Common myeloid progenitor, CD34-positive (primary cell): ENCODE measurements around the gene LRRC23.
A peak's percentile ranks its signal among the peaks of the same experiment; 100 is the strongest.

Experiments used
- CTCF ChIA-PET: fragments of 350-600 bp; sonication (Branson Sonifier 250); formaldehyde crosslinking; loops from one replicate; lab custom pipeline; 2021; ENCODE audit warnings: antibody characterized with exemption; lab: Charles Lee
- POLR2A ChIA-PET: fragments of 350-600 bp; sonication (Branson Sonifier 250); formaldehyde crosslinking; loops from one replicate; lab custom pipeline; 2021; ENCODE audit warnings: antibody characterized with exemption; lab: Charles Lee
- DNase-seq, 3 donors: peaks; one replicate each; pipeline versions ENCODE4 v3.0.0 to v3.0.0-alpha.2; 2013
- H3K27ac ChIP-seq, 2 experiments: 1 replicate in 1 of 2; 2 replicates in 1 of 2; pipeline ENCODE4 v1.7.0; 2013; ENCODE audit warnings: inconsistent platforms in 2 of 2, low read length in 2 of 2, mild to moderate bottlenecking in 2 of 2, low read depth in 1 of 2, moderate library complexity in 1 of 2; ENCODE audit not compliant: severe bottlenecking in 2 of 2, insufficient read depth in 1 of 2, poor library complexity in 1 of 2
- H3K27me3 ChIP-seq, 5 experiments: replicated peaks in 2 of 5; 1 replicate in 3 of 5; 2 replicates in 2 of 5; pipeline versions ENCODE4 v1.6.1 to v1.7.0; 2013; ENCODE audit warnings: low read length in 4 of 5, mild to moderate bottlenecking in 2 of 5, moderate library complexity in 2 of 5, inconsistent platforms in 1 of 5; ENCODE audit not compliant: insufficient read depth in 5 of 5, control insufficient read depth in 4 of 5
- H3K36me3 ChIP-seq, 4 experiments: 1 replicate in 2 of 4; 2 replicates in 2 of 4; pipeline versions ENCODE4 v1.6.1 to v1.7.0; 2013; ENCODE audit warnings: low read length in 3 of 4, control low read depth in 1 of 4, mild to moderate bottlenecking in 1 of 4; ENCODE audit not compliant: control insufficient read depth in 4 of 4, insufficient read depth in 4 of 4
- H3K4me1 ChIP-seq, 4 experiments: 1 replicate in 3 of 4; 2 replicates in 1 of 4; pipeline versions ENCODE4 v1.6.1 to v1.7.1; 2013; ENCODE audit warnings: low read length in 3 of 4, mild to moderate bottlenecking in 3 of 4, control low read depth in 1 of 4, inconsistent platforms in 1 of 4, moderate library complexity in 1 of 4; ENCODE audit not compliant: control insufficient read depth in 4 of 4, insufficient read depth in 4 of 4; ENCODE audit errors: control extremely low read depth in 1 of 4
- H3K4me3 ChIP-seq, 7 experiments: 1 replicate in 4 of 7; 2 replicates in 3 of 7; pipeline versions ENCODE4 v1.5.1 to v1.7.0; 2013; ENCODE audit warnings: mild to moderate bottlenecking in 7 of 7, low read length in 6 of 7, moderate library complexity in 6 of 7, inconsistent platforms in 2 of 7, low read depth in 2 of 7, control low read depth in 1 of 7; ENCODE audit not compliant: insufficient read depth in 4 of 7, control insufficient read depth in 1 of 7; ENCODE audit errors: extremely low read depth in 1 of 7
- H3K9me3 ChIP-seq, 5 experiments: 1 replicate in 4 of 5; 2 replicates in 1 of 5; pipeline versions ENCODE4 v1.6.1 to v1.7.1; 2013; ENCODE audit warnings: low read length in 4 of 5, mild to moderate bottlenecking in 2 of 5, inconsistent platforms in 1 of 5, low read depth in 1 of 5, moderate library complexity in 1 of 5; ENCODE audit not compliant: control insufficient read depth in 4 of 5, insufficient read depth in 2 of 5; ENCODE audit errors: control extremely low read depth in 1 of 5
- WGBS: methylation state at CpG from one replicate; pipeline ENCODE4 v1.1.5; 2013; ENCODE audit not compliant: insufficient coverage; 5-methylcytosine and 5-hydroxymethylcytosine counted together

Gene LRRC23

DNA sequence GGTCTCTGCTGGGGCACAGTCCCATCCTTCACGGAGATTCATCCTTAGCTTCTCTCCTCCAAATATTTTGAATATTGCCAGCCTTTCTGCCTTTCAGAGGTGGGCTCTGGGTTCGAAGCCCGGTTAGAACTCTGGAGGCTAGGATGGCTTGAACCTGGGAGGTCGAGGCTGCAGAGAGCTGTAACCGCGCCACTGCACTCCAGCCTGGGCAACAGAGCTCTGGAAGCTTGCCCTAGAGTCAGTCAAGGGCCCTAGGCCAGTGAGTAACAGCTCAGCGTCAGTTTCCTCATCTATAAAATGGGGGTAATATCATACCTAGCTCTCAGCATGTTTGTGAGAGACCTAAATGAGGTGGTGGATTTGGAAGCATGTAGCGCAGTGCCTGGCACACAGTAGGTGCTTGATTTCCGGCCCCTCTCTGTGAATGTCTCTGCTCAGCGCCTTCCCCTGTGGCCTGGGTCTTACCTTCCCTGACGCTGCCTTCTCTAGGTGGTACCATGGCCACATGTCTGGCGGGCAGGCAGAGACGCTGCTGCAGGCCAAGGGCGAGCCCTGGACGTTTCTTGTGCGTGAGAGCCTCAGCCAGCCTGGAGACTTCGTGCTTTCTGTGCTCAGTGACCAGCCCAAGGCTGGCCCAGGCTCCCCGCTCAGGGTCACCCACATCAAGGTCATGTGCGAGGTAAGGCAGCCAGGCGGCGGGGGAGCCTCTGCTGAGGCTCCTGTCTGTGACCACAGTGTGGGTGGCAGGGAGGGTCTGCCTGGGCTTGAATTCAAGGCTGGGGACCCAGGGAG lies 49.9 kb downstream of the LRRC23 start:
- 80% methylated on average over 20 of the region's 21 CpGs for WGBS
- no peak for DNase-seq
- CTCF ChIA-PET, result interaction anchor here (1.1 to 13.5 kb wide), 3 partner anchors 8 to 10 kb away, joined by 6 to 441 read pairs (median 6); partner anchors contain the start of genes C12orf57, PTPN6 and RNU7-1
- POLR2A ChIA-PET, result no interaction called here
- Histone ChIP-seq H3K9me3 (no peaks in the 10 kb centered on the region), H3K36me3 (peaks cover 12 to 54% (median 35%) of the 10 kb centered on the region in 4 experiments), H3K4me3 (peak overlapping the region in 6 of 7 experiments; percentile 35 to 96 (median 89)), H3K27me3 (no peaks in the 10 kb centered on the region), H3K27ac (peak overlapping the region in 1 of 2 experiments; percentile 84), H3K4me1 (peaks cover 23 to 92% (median 90%) of the 10 kb centered on the region in 4 experiments)

DNA sequence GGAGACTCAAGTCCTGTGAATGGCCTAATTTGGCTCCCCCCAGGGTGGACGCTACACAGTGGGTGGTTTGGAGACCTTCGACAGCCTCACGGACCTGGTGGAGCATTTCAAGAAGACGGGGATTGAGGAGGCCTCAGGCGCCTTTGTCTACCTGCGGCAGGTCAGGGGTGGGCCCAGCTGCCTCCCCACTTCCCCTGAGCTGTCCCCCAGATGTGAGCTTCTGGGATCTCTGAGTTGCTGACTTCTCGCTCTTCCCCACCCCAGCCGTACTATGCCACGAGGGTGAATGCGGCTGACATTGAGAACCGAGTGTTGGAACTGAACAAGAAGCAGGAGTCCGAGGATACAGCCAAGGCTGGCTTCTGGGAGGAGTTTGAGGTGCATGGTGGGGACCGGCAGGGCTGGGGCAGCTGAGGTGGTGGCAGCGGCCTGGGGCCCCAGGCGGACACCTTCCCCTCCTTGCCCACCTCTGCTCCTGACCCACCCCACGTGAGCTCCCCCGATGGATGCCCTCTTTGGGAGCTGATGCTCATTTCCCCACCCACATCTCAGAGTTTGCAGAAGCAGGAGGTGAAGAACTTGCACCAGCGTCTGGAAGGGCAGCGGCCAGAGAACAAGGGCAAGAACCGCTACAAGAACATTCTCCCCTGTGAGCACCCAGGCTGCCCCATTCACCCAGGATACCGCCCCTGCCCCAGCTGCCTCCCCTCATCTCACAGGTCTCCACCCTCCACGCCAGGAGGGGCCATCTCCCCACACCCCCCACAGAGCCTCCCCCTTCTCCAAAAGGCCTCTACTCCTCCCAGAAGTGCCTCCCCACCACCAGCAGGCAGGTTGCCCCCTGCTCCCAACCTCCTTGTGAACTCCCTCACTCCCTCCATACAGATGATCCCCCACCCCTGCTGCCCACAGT lies 50.7 kb downstream of the LRRC23 start:
- H3K4me1 ChIP-seq, result peaks cover 19 to 95% (median 93%) of the 10 kb centered on the region in 4 experiments

DNA sequence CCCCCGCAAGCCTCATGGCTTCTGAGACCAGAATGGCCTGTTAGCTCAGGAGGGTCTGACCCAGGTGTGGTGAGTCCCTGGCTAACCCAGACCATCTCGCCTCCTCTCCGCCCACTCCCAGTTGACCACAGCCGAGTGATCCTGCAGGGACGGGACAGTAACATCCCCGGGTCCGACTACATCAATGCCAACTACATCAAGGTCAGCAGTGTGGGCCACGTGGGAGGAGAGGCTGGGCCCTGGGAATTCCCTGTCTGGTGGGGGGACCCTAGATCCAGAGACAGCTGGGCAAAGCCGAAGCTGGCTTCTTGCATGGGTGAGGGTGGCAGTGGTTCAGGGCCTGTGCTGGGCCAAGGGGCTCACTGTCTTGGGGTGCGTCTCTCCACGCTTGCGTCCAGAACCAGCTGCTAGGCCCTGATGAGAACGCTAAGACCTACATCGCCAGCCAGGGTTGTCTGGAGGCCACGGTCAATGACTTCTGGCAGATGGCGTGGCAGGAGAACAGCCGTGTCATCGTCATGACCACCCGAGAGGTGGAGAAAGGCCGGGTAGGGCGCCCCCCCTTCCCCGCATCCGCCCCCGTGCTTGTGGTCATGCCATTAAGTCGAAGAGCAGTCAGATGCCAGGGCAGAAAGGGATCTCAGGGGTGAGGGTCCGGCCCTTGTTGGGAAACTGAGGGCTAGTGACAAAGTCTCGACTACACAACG lies 51.6 kb downstream of the LRRC23 start:
- H3K4me3 ChIP-seq, result peak overlapping the region in 2 of 7 experiments; percentile 11 to 96
- peaks cover 16 to 96% (median 94%) of the 10 kb centered on the region in 4 experiments for H3K4me1 ChIP-seq
- WGBS, result 49% methylated on average over 28 of the region's 28 CpGs
- peaks cover 14 to 70% (median 47%) of the 10 kb centered on the region in 4 experiments for H3K36me3 ChIP-seq
- H3K27ac ChIP-seq, result peak overlapping the region in 1 of 2 experiments; percentile 2
- H3K27me3 ChIP-seq, result no peaks in the 10 kb centered on the region
- CTCF ChIA-PET, result interaction anchor here (0.9 to 13.5 kb wide), 5 partner anchors 9 to 87 kb away, joined by 3 to 441 read pairs (median 14); partner anchors contain the start of genes C12orf57, PTPN6, RNU7-1 and SPSB2
- POLR2A ChIA-PET, result interaction anchor here (2.3 kb wide), 1 partner anchor 12 kb away, joined by 7 read pairs; the partner anchor contains the start of genes C12orf57 and RNU7-1
- H3K9me3 ChIP-seq, result no peaks in the 10 kb centered on the region
- DNase-seq, result peak in 2 of 3 donors; percentile 62 to 70

More for the DNA sequence above, 50.7 kb downstream of the LRRC23 start:
- DNase-seq, result no peak
- POLR2A ChIA-PET, result interaction anchor here (2.3 kb wide), 1 partner anchor 11 kb away, joined by 7 read pairs; the partner anchor contains the start of genes C12orf57 and RNU7-1
- Histone ChIP-seq H3K27ac (no peak overlapping the region), H3K9me3 (no peaks in the 10 kb centered on the region), H3K4me3 (peak overlapping the region in 3 of 7 experiments; percentile 86 to 96 (median 95)), H3K36me3 (peaks cover 12 to 61% (median 42%) of the 10 kb centered on the region in 4 experiments), H3K27me3 (no peaks in the 10 kb centered on the region)
- 93% methylated on average over 21 of the region's 22 CpGs for WGBS
- CTCF ChIA-PET, result interaction anchor here (1.2 to 13.5 kb wide), 5 partner anchors 7 to 86 kb away, joined by 3 to 441 read pairs (median 14); partner anchors contain the start of genes C12orf57, PTPN6 and RNU7-1

DNA sequence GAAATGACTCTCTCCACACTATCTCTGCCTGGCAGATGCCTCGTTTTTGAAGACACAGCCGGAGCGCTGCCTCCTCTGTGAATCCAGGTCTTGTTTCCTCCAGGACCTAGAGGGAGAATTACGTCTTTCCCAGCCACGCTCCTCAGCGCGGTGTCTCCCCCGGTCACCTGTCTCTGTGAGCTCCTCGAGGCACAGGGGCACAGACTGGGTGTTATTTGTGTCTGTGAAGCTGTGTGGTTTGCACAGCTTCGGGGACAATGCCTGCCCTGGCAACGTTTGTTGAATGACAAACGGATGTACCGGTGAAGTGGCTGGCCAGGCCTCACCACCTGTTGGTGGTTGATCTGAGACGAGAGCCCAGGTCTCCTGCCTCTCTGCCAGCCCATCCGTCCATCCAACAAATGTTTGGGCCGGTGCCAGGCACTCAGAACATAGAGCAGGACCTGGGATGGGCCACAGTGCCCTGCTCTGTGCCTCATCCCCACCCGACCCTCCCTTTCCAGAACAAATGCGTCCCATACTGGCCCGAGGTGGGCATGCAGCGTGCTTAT lies 52.6 kb downstream of the LRRC23 start:
- no peak overlapping the region for H3K27ac ChIP-seq
- 90% methylated on average over 14 of the region's 20 CpGs for WGBS
- H3K4me1 ChIP-seq, result peaks cover 16 to 99% (median 99%) of the 10 kb centered on the region in 4 experiments
- ChIA-PET CTCF (interaction anchor here (0.9 to 13.5 kb wide), 8 partner anchors 8 to 151 kb away, joined by 3 to 441 read pairs (median 6); partner anchors contain the start of genes C12orf57, PTPN6, RNU7-1 and SPSB2), POLR2A (interaction anchor here (2.3 kb wide), 1 partner anchor 13 kb away, joined by 7 read pairs; the partner anchor contains the start of genes C12orf57 and RNU7-1)
- no peaks in the 10 kb centered on the region for H3K9me3 ChIP-seq
- H3K4me3 ChIP-seq, result no peak overlapping the region
- no peak for DNase-seq
- H3K27me3 ChIP-seq, result no peaks in the 10 kb centered on the region
- H3K36me3 ChIP-seq, result peaks cover 14 to 75% (median 47%) of the 10 kb centered on the region in 4 experiments

DNA sequence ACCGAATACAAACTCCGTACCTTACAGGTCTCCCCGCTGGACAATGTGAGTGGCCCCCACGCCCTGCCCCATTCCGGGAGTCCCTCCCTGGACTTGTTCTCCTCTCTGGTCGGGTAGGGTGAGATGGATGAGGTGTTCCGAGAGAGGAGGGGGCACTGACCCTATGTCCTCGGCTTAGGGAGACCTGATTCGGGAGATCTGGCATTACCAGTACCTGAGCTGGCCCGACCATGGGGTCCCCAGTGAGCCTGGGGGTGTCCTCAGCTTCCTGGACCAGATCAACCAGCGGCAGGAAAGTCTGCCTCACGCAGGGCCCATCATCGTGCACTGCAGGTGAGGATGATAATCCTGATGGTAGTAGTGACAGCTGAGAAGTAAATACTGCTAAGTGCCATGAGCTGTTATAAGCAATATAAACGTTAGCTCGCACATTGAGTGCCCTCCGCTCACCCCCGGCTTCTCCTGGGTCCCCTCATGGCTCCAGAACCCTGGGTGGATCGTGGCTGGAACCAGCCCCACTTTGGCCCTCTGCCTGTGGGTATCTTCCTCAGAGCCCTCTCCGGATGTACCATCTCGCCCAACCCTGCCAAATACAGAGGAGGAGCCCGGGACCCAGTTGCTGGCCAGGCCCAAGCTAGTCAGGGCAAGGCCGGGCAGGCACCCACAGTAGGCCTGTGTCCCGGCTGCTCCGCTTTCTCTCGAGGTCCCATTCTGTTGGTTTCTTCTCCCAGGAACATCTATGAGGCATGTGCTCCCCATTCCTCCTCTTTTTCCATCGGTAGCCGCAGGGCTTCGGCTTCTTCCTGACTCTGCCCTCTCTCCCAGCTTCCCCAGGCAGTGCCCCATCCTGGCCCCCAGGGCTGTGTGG lies 53.4 kb downstream of the LRRC23 start:
- H3K4me3 ChIP-seq, result peak overlapping the region in 6 of 7 experiments; percentile 3 to 58 (median 40)

More for the DNA sequence above, 53.4 kb downstream of the LRRC23 start:
- H3K27me3 ChIP-seq, result no peaks in the 10 kb centered on the region
- DNase-seq, result no peak
- H3K4me1 ChIP-seq, result peaks cover 13 to 99% (median 99%) of the 10 kb centered on the region in 4 experiments
- no peaks in the 10 kb centered on the region for H3K9me3 ChIP-seq
- 89% methylated on average over 20 of the region's 28 CpGs for WGBS
- peaks cover 14 to 72% (median 44%) of the 10 kb centered on the region in 4 experiments for H3K36me3 ChIP-seq
- ChIA-PET CTCF (interaction anchor here (0.7 to 13.5 kb wide), 8 partner anchors 9 to 152 kb away, joined by 3 to 441 read pairs (median 4); partner anchors contain the start of genes C12orf57, C1RL, PTPN6 and RNU7-1), POLR2A (interaction anchor here (1.1 to 2.3 kb wide), 4 partner anchors 12 to 191 kb away, joined by 3 to 26 read pairs (median 6); partner anchors contain the start of genes C12orf57 and RNU7-1)
- H3K27ac ChIP-seq, result peak overlapping the region; percentile 46 to 77
